Vagina (tissue), 2 donors: ENCODE data around the gene RPS19. TPM values are rescaled to one million over a fixed set of nuclear protein-coding genes. Genes with fewer than 3 reads are reported as not detected.

Experiments used
- DNase-seq, 2 donors: peaks; one replicate each; pipeline ENCODE4 v3.0.0-alpha.2; 2017; ENCODE audit errors: extremely low spot score in 2 of 2
- H3K27ac ChIP-seq: fragments of 200-600 bp; sonication (generic); one replicate; pipeline ENCODE4 v1.5.1; 2019
- H3K27me3 ChIP-seq: fragments of 200-600 bp; sonication (generic); one replicate; pipeline ENCODE4 v1.5.1; 2019
- H3K36me3 ChIP-seq, 2 donors: fragments of 200-600 bp; sonication (generic); one replicate each; pipeline ENCODE4 v1.5.1; 2017 to 2019
- H3K4me1 ChIP-seq: fragments of 200-600 bp; sonication (generic); one replicate; pipeline ENCODE4 v1.5.1; 2019
- H3K4me3 ChIP-seq, 2 donors: fragments of 200-600 bp; sonication (generic); 1 replicate in 1 of 2; 2 replicates in 1 of 2; pipeline ENCODE4 v1.5.1; 2016 to 2019
- H3K9me3 ChIP-seq: fragments of 200-600 bp; sonication (generic); one replicate; pipeline ENCODE4 v1.5.1; 2019
- POLR2A ChIP-seq, 2 donors: fragments of 450-650 bp; IDR thresholded peaks; one replicate each; pipeline ENCODE4 v1.6.1; 2017; ENCODE audit warnings: antibody characterized with exemption in 2 of 2, mild to moderate bottlenecking in 2 of 2, moderate library complexity in 2 of 2
- POLR2AphosphoS5 ChIP-seq, 2 donors: sonication (generic); formaldehyde crosslinking; IDR thresholded peaks; one replicate each; pipeline ENCODE4 v1.9.0; 2017; ENCODE audit warnings: antibody characterized with exemption in 2 of 2, mild to moderate bottlenecking in 2 of 2, low read depth in 1 of 2; ENCODE audit not compliant: insufficient read depth in 1 of 2
- intact Hi-C: fragments of 100-400 bp; cut with DNase I; formaldehyde crosslinking; loops from one replicate; pipeline ENCODE4 v1.15.1; 2023
- total RNA-seq: library from RNA; depleted of rRNA; stranded (reverse); fragments of >200 nt; gene quantifications from one replicate; pipeline ENCODE4 v1.2.3, GENCODE V29; 2016
- TF ChIP-seq, protein P1 (sequence below), 3 experiments: fragments of 450-650 bp in 2 of 3; fragments of 200-600 bp in 1 of 3; sonication (generic) in 1 of 3; IDR thresholded peaks; one replicate each; pipeline ENCODE4 v1.5.1; 2017 to 2019; ENCODE audit warnings: antibody characterized with exemption in 3 of 3, mild to moderate bottlenecking in 2 of 3, moderate library complexity in 2 of 3

Gene RPS19
- total RNA-seq, 1 donor from 2014 or later = 1,554 TPM

DNA sequence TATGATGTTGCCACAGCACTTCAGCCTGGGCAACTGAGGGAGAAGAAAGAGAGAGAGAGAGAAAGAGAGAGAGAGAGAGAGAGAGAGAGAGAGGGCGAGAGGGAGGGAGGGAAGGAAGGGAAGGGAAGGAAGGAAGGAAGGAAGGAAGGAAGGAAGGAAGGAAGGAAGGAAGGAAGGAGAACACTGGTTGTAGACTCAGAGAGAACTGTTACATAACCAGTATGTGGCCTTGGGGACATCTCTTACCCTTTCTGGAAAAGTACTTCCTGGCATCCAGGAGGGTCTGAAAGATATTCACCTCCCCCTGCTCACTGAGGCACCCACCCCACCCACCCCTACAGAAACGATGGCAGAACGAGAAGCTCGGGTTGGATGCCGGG, 20.3 kb downstream of the RPS19 start:
- TF ChIP-seq, protein P1, sequence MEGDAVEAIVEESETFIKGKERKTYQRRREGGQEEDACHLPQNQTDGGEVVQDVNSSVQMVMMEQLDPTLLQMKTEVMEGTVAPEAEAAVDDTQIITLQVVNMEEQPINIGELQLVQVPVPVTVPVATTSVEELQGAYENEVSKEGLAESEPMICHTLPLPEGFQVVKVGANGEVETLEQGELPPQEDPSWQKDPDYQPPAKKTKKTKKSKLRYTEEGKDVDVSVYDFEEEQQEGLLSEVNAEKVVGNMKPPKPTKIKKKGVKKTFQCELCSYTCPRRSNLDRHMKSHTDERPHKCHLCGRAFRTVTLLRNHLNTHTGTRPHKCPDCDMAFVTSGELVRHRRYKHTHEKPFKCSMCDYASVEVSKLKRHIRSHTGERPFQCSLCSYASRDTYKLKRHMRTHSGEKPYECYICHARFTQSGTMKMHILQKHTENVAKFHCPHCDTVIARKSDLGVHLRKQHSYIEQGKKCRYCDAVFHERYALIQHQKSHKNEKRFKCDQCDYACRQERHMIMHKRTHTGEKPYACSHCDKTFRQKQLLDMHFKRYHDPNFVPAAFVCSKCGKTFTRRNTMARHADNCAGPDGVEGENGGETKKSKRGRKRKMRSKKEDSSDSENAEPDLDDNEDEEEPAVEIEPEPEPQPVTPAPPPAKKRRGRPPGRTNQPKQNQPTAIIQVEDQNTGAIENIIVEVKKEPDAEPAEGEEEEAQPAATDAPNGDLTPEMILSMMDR (IDR thresholded peaks at IDR 0.05) = no peak
- TF ChIP-seq POLR2AphosphoS5 (IDR thresholded peaks at IDR 0.05; ENCODE audit: insufficient read depth in 1 of 2, low read depth in 1 of 2) (no peak), POLR2A (IDR thresholded peaks at IDR 0.05) (no peak)

DNA sequence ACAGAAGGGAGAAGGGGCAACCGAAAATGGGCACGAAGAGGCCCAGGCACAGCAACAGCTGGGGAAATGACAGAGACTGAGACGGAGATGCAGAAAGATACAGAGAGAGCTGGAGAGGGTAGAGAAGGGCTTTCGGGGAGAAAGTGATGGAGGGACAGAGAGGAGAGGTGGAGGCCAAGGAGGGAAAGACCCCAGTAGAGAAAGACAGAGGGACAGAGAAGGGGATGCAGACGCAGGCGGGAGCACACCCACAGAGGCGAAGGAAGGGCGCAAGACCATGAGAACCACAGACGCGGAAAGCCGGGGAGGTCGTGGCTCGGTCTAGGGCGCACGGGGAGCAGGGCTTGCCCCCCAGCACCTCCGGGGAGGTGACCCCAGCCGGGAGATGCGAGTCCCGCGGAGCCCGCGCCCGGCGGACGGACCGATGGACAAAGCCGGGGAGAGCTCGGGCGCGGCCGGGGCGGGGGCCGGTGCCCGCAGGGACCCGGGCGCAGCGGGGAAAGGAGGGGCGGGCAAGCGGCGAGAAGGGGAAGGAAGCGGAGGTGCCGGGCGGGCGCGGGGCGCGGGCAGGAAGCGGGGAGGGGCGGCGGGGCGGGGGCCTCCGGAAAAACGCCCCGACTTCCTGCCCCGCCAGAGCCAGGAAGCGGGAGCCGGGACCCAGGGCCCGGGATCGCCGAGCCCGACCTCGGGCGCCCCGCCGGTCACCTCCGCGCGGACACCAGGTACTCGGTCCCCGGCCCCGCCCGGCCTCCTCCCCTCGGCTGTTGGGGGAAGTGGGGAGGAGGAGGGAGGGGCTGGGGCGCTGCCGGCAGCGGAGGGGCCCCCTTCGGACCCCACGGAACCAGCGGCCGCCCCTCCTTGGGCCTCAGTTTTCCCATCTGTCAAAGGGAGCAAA, 22.8 kb downstream of the RPS19 start, which contains the start of gene ARHGEF1:
ARHGEF1 (plus strand) TSS at position 617 of the 895 bp plus-strand sequence. CDS start 4,899 bp downstream, outside the sequence.
- TF ChIP-seq POLR2AphosphoS5 (IDR thresholded peaks at IDR 0.05; ENCODE audit: insufficient read depth in 1 of 2, low read depth in 1 of 2) = peak in 1 of 2 donors; percentile 56
- TF ChIP-seq POLR2A (IDR thresholded peaks at IDR 0.05) = peak in 1 of 2 donors; percentile 24
- TF ChIP-seq, protein P1 (IDR thresholded peaks at IDR 0.05) = no peak
- no peak for DNase-seq
- intact Hi-C loops = loop anchor here (5.0 kb wide), 1 partner anchor 74 kb away; the partner anchor contains the start of gene RABAC1

More for the DNA sequence above, 20.3 kb downstream of the RPS19 start:
- Histone ChIP-seq H3K4me3 (no peak overlapping the region), H3K27me3 (no peaks in the 10 kb centered on the region), H3K4me1 (peaks cover 19% of the 10 kb centered on the region), H3K27ac (no peak overlapping the region), H3K36me3 (no peaks in the 10 kb centered on the region), H3K9me3 (no peaks in the 10 kb centered on the region)
- no peak for DNase-seq
- intact Hi-C loops = loop anchor here (5.0 kb wide), 1 partner anchor 77 kb away; the partner anchor contains the start of gene RABAC1

DNA sequence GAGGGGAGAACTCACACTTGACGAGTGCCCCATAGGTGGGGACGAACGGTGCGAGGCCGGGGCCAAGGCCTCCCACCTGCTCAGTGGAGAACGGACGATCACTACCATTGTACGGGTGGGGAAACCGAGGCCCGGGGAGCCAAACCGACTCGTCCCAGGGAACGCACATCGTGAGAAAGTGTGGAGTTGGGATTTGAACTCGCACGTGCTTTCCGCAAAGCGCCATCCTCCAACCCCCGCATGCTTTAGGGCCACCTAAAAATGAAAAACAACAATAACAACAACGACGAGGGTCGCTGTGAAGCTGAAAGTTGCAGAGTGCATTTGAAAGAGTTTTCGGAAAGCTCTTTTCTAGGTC, 23.4 kb downstream of the RPS19 start:
- peak overlapping the region; percentile 61 to 82 for H3K4me3 ChIP-seq
- no peaks in the 10 kb centered on the region for H3K9me3 ChIP-seq
- TF ChIP-seq, protein P1 (IDR thresholded peaks at IDR 0.05) = no peak
- no peak for TF ChIP-seq POLR2A (IDR thresholded peaks at IDR 0.05)
- no peak for TF ChIP-seq POLR2AphosphoS5 (IDR thresholded peaks at IDR 0.05; ENCODE audit: insufficient read depth in 1 of 2, low read depth in 1 of 2)
- no peaks in the 10 kb centered on the region for H3K27me3 ChIP-seq
- intact Hi-C loops = loop anchor here (5.0 kb wide), 1 partner anchor 74 kb away; the partner anchor contains the start of gene RABAC1
- no peak for DNase-seq
- H3K36me3 ChIP-seq = no peaks in the 10 kb centered on the region
- H3K27ac ChIP-seq = peak overlapping the region; percentile 78
- peaks cover 46% of the 10 kb centered on the region for H3K4me1 ChIP-seq

More for the DNA sequence above, 22.8 kb downstream of the RPS19 start, which contains the start of gene ARHGEF1:
- Histone ChIP-seq H3K4me3 (peak within 1 kb of the TSS; percentile 61 to 82), H3K27ac (peak within 1 kb of the TSS; percentile 78), H3K27me3 (no peaks in the 10 kb centered on the region), H3K4me1 (peaks cover 44% of the 10 kb centered on the region), H3K36me3 (no peaks in the 10 kb centered on the region), H3K9me3 (no peaks in the 10 kb centered on the region)

DNA sequence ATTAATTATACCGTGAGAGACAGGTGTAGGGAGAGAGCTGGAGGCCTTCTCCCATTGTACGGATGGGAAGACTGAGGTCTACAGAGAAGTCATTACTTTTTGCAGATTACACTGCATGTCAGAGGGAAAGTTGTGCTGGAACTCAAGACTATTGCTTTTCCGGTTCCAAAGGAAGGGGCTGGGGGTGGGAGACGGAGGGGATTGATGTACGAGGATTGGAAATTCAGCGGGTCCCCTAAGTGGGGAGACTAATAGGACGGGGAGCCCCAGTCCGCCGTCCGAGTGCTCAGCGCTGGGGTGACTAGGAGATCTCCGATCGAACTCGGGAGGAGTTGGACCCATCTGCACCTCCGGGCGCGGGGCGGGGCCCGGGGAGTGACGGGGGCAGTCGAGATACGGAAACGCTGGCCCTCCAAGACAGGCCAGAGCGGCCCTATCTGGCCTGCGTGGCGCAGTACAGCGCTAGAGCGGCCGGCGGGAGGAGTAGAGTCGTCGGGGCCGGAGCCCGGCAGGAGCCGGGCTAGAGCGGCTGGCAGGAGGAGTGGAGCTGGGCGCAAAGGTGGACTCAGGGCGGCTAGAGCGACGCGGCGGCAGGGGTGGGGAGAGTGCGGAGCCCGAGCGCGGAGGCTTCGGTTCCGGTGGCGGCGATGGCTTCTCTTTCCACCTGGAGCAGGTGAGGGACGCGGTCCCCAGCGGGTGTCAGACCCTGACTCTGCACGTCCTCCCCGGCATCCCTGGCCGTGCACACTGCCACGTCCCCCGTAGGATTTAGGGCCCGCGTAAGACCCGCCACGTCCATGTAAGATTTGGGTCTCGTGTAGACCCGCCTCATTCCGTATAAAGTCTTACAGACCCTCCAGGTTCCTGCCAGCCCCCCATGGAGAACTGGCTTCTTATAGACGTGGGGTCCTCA, 24.0 kb downstream of the RPS19 start:
- no peaks in the 10 kb centered on the region for H3K27me3 ChIP-seq
- intact Hi-C loops = loop anchor here (5.0 kb wide), 1 partner anchor 73 kb away; the partner anchor contains the start of gene RABAC1
- peaks cover 46% of the 10 kb centered on the region for H3K4me1 ChIP-seq

More for the DNA sequence above, 24.0 kb downstream of the RPS19 start:
- TF ChIP-seq POLR2AphosphoS5 (IDR thresholded peaks at IDR 0.05; ENCODE audit: insufficient read depth in 1 of 2, low read depth in 1 of 2) = peak; percentile 89 to 95
- TF ChIP-seq POLR2A (IDR thresholded peaks at IDR 0.05) = peak in 1 of 2 donors; percentile 44
- TF ChIP-seq, protein P1 (IDR thresholded peaks at IDR 0.05) = no peak
- Histone ChIP-seq H3K27ac (peak overlapping the region; percentile 78), H3K4me3 (peak overlapping the region; percentile 61 to 82), H3K9me3 (no peaks in the 10 kb centered on the region), H3K36me3 (peaks cover 0 to 2% of the 10 kb centered on the region in 2 donors)
- DNase-seq = peak in 1 of 2 donors; percentile 90
